PC-9 (cell line): ENCODE results near the gene PGLYRP2.

Experiments
- CTCF ChIP-seq: fragments of 200-600 bp; sonication (generic); conservative IDR thresholded peaks from 2 replicates; pipeline ENCODE4 v1.6.1; 2017; ENCODE audit warnings: mixed run types, antibody characterized with exemption, mild to moderate bottlenecking, moderate library complexity
- EZH2 ChIP-seq: fragments of 200-600 bp; sonication (generic); IDR thresholded peaks from 2 replicates; pipeline ENCODE4 v1.8.0; 2017; ENCODE audit warnings: antibody characterized with exemption, low read depth

GRCh38 chr19:15433519-15434069 is 45.7 kb downstream of the PGLYRP2 start:
- TF ChIP-seq CTCF (no peak), EZH2 (no peak)
